EL (cell line): ENCODE measurements around the gene MRNIP.
"Not testable (repeated sequence)": the region's sequence is repeated elsewhere in the genome, so short reads cannot be mapped to it uniquely, and the experiment has no call there.

Experiments
- DNase-seq: peaks from one replicate; pipeline ENCODE4 v3.0.0-alpha.2; 2016

The MRNIP gene

GRCh38 chr5:179887802-179888201 lies 29.2 kb upstream of the MRNIP start:
- DNase-seq: no peak

DNA sequence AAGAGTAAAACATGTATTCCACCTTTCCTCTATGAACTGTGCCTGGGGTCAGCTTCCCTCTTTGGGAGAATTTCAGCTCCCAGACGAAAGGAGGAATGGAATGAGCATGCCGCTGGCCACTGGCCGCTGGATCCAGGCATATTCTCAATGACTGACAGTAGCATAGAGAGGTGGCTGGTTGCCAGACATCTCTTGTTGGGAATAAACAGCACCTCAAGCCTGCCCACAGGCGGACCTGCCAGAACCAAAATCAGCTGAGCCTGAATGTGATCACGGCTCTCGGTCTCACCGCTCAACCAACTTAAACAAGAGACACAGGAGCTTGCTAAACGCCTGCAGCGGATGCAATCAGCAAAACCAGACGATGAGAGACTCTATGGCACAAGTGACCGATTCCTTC lies 28.5 kb upstream of the MRNIP start:
- no peak for DNase-seq

DNA sequence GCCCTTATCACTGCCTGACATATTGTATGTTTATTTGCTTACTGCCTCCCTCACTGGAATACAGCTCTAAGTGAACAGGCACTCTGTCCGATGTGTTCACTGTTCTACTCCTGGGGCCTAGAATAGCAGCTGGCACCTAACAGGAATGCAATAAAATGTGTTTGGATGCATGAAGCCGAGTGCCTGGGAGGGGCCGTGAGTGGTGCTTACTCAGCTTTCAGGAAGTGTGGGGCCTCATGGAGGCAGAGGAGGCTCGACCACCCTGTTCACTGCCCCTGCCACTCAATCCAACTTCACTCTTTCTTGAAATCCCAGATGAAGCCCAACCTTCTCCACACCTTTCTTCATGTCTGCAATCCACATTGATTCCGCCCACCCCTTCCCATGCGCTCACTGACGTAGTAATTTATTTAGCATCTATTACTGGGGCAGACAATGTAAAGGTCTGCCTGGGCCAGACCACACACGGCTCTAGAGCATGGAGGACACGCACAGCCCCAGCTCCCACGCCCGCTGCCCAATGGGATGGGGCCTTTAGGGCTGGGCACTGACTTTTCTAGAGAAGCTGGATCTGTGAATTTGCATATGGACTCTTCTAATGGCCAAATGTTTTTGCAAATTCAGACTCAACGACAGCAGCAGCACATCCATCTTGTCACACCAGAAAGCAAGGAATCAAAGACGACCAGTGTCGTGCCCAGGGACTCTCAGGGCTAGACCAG lies 27.7 kb upstream of the MRNIP start:
- DNase-seq: no peak

DNA sequence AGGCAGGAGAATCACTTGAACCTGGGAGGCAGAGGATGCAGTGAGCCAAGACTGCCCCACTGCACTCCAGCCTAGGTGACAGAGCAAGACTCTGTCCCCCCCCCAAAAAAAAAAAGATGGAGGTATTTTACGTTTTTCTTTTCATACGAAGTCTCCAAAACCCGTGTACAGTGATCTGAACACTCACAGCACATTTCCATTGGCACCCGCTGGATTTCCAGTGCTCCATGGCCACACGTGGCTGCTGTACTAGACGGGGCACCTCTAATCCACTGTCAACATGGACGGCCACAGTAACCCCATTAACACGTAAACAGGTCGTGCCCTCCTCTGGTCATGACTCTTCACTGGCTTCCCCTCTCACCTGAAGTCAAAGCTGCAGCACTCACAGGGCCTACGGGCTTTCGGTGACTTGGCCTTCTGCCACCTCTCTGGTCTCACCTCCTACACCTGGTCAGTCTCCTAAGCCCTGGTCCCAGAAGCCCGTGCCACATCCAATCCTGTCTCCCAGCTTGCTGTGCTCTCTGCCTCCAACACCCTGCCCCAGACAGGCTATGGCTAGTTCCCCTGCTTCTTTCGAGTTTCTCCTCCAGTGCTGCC lies 27.0 kb upstream of the MRNIP start:
- no peak for DNase-seq

- no peak for DNase-seq
Measured at GRCh38 chr5:179883163-179883562, 24.5 kb upstream of the MRNIP start.

DNA sequence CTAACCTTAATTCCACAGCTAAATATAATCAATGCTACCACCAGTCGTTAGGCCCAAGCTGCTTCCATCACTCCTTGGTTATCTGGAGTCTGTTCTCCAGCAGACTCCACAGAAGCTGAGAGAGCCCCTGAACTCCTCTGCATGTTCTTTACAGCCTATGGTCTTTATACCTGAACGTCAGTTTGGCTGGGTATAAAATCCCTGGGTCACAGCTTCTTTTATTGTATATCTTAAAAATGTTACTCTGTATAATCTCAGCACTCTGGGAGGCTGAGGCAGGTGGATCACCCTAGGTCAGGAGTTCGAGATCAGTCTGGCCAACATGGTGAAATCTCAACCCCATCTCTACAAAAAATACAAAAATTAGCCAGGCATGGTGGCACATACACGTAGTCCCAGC lies 23.7 kb upstream of the MRNIP start:
- no peak for DNase-seq

GRCh38 chr5:179880848-179881590 lies 22.4 kb upstream of the MRNIP start:
- DNase-seq: no peak

DNA sequence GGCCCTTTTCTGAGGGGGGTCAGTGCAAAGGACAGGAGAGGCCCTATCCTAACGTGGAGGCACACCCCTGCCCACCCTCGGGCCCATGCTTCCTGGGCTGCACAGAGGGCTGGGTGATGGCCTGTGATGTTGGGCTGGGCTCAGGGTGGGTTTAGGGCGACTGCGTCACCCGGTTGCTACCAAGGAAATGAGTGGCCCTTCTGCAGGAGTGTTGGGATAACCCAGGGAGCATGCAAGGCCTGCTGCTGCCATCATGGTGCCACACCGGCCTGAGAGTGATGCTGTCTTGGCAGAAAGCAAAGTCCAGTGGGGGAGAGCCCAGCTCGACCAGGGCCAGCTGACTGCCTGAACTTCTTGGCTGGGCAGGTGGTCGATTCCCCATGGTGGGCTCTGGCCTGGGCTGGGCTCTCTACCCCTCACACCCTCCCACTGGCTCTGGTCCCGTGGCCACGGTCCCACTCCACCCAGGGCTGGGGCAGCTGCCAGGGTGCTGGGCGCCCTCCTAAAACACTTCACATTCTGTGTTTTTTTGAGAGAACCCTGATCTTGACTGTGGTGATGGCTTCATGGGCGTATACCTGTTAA lies 21.5 kb upstream of the MRNIP start:
- no peak for DNase-seq

- no peak for DNase-seq
Measured at GRCh38 chr5:179879690-179880010, 21.0 kb upstream of the MRNIP start.

- DNase-seq: no peak
Measured at GRCh38 chr5:179879003-179879689, 20.5 kb upstream of the MRNIP start.

DNA sequence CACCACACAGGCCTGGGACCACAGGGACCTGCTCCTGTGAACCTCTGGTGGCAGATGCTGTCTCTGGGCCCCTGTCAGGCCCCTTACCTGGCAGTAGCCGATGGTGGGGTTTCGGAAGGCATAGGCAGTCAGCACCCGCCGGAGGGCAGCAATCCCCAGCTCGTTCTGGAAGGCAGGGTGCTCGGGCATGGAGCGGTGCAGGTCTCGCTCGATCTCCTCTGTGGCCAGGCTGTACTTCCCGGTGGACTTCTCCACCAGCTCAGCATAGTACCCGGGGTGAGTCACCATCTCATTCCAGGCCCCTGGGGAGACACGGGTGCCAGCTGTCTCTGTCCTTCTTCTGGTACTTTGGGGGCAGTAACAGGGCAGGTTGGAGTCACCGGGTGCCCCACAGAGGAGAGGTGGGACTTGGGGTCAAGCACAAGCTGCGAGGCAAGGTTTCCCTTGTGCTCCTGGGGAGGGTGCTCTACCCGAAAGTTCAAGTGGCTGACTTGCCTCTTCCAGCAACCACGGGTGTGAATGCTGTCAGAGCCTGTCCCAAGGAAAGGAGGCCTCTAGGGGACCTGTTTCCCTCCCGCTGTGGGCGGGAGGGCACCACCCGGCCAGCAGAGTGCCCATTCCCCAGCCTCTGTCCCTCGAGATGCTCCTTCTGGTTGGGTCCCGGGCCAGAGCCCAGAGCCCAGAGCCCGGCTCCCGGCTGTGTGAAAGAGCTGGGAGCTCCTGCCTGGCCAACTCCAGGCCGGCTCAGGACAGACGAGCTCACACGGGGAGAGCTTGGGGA lies 19.8 kb upstream of the MRNIP start:
- DNase-seq: peak; percentile 26

GRCh38 chr5:179876610-179876952 lies 18.0 kb upstream of the MRNIP start:
- DNase-seq: no peak

- no peak for DNase-seq
Measured at GRCh38 chr5:179875741-179876609, 17.4 kb upstream of the MRNIP start.

DNA sequence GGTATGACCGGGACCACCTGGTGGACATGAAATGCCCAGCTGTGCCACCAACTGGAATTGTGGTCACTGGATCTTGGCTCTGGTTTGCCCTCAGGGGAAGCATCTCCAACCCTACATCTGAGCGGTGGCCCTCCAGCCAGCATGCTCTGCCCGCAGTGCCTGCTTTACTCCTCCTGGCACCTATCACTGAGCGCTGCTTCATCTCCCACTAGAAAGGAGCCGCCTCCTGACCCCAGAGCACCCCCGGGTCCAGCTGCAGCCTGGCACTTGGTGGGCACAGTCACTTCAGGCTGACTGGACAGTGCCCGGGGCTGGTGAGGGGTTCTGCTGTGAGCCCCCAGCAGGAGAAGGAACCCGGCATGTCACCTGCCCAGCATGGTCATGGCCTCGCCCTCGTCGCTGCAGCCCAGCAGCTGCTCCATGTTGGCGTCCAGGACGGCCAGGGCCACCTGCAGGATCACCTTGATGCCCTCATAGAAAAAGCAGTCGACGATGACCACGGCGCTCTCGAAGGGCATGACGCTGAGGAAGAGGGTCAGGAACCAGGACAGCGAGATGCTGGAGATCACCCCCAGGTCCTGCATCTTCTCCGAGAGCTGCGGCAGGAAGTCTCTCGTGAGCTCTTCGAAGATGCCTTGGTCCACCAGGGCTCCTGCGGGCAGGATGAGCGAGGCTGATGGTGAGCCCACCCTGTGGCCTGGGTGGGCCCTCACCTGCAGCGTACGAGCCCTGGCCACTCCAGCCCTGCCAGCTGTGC lies 16.1 kb upstream of the MRNIP start:
- no peak for DNase-seq

GRCh38 chr5:179874136-179874535 lies 15.5 kb upstream of the MRNIP start:
- no peak for DNase-seq

DNA sequence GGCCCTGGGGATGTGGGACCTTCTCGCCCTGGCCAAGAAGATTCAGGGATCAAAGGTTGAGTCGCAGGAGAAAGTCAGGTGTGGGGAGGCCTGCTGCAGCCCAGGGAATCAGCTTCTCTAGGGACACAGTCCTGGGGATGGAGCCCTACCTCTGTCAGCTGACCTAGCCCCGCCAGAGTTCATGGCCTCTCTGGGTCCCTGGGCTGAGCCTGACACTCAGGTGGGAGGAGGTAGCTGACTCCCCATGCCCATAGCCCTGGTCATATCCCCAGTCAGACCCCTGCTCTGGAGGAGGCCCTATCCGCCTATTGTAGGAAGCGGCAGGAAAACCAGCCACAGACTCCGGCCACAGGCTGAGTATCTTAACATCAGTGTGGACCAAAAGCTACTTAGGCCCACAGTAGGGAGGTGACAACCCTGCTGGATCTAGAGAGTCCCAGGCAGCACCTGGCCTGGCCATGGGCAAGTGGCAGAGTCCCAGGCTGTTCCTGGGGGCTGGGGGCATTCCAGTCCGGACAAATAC lies 15.0 kb upstream of the MRNIP start:
- no peak for DNase-seq

- DNase-seq: no peak
Measured at GRCh38 chr5:179872828-179873575, 14.4 kb upstream of the MRNIP start.

- no peak for DNase-seq
Measured at GRCh38 chr5:179872055-179872827, 13.6 kb upstream of the MRNIP start.

GRCh38 chr5:179871533-179871932 lies 12.9 kb upstream of the MRNIP start:
- DNase-seq: not testable (repeated sequence)
